Measurements from ENCODE around the gene RUSC1. TPM values are rescaled to one million over a fixed set of nuclear protein-coding genes. Genes with fewer than 3 reads are reported as not detected.

RUSC1 gene
- total and polyA plus RNA-seq, 8 donors = 9.5 to 164 (median 31.3) TPM

GRCh38 chr1:155319536-155319935, 1.2 kb upstream of the RUSC1 start:
- intact Hi-C loops (cut with DNase I; ENCODE audit: low total_unique reads) = no loop called here
- no peak overlapping the region for H3K4me3 ChIP-seq
- no peaks in the 10 kb centered on the region for H3K9me3 ChIP-seq
- H3K27ac ChIP-seq = no peak overlapping the region
- WGBS, 5 donors = 73 to 76% (median 74%) methylated on average over 5 of the region's 5 CpGs
- DNase-seq = no peak
- peaks cover 23 to 37% (median 31%) of the 10 kb centered on the region in 4 donors for H3K4me1 ChIP-seq
- no peaks in the 10 kb centered on the region for H3K27me3 ChIP-seq
- peaks cover 3 to 39% (median 31%) of the 10 kb centered on the region in 4 donors for H3K36me3 ChIP-seq
- no peak for TF ChIP-seq EP300 (IDR thresholded peaks at IDR 0.05)
- TF ChIP-seq CTCF (IDR thresholded peaks at IDR 0.05) = no peak

GRCh38 chr1:155320252-155320651, 442 bp upstream of the RUSC1 start:
- no peaks in the 10 kb centered on the region for H3K9me3 ChIP-seq
- no peak for DNase-seq
- H3K36me3 ChIP-seq = peaks cover 2 to 33% (median 24%) of the 10 kb centered on the region in 4 donors
- no peak for TF ChIP-seq POLR2A (IDR thresholded peaks at IDR 0.05)
- TF ChIP-seq CTCF (IDR thresholded peaks at IDR 0.05) = no peak
- no peak for TF ChIP-seq POLR2AphosphoS5 (IDR thresholded peaks at IDR 0.05)
- no peak for TF ChIP-seq EP300 (IDR thresholded peaks at IDR 0.05)
- intact Hi-C loops (cut with DNase I; ENCODE audit: low total_unique reads) = no loop called here
- H3K27ac ChIP-seq = peak overlapping the region in 4 of 5 donors; percentile 96 to 99 (median 98)
- peaks cover 27 to 43% (median 36%) of the 10 kb centered on the region in 4 donors for H3K4me1 ChIP-seq
- WGBS, 5 donors = 24 to 30% (median 28%) methylated on average over 11 of the region's 11 CpGs
- peak overlapping the region; percentile 55 to 96 (median 78) for H3K4me3 ChIP-seq
- H3K27me3 ChIP-seq = no peaks in the 10 kb centered on the region

- no peaks in the 10 kb centered on the region for H3K27me3 ChIP-seq
- peaks cover 36 to 59% (median 48%) of the 10 kb centered on the region in 4 donors for H3K4me1 ChIP-seq
- peaks cover 0 to 28% (median 23%) of the 10 kb centered on the region in 4 donors for H3K36me3 ChIP-seq
- H3K9me3 ChIP-seq = no peaks in the 10 kb centered on the region
- WGBS, 5 donors = 37 to 55% (median 53%) methylated on average over 23 to 27 of the region's 27 CpGs
- intact Hi-C loops (cut with DNase I; ENCODE audit: low total_unique reads) = no loop called here
- H3K4me3 ChIP-seq = peak overlapping the region; percentile 74 to 96 (median 78)
- DNase-seq = peak in 1 of 2 donors; percentile 50
- TF ChIP-seq POLR2AphosphoS5 (IDR thresholded peaks at IDR 0.05) (no peak), POLR2A (IDR thresholded peaks at IDR 0.05) (no peak), EP300 (IDR thresholded peaks at IDR 0.05) (no peak), CTCF (IDR thresholded peaks at IDR 0.05) (no peak)
- H3K27ac ChIP-seq = peak overlapping the region; percentile 9 to 99 (median 98)
Observed at GRCh38 chr1:155321639-155322503, 1.2 kb downstream of the RUSC1 start.

- TF ChIP-seq CTCF (IDR thresholded peaks at IDR 0.05) (no peak), POLR2AphosphoS5 (IDR thresholded peaks at IDR 0.05) (no peak), POLR2A (IDR thresholded peaks at IDR 0.05) (no peak), EP300 (IDR thresholded peaks at IDR 0.05) (no peak)
- intact Hi-C loops (cut with DNase I; ENCODE audit: low total_unique reads) = no loop called here
- Histone ChIP-seq H3K27me3 (no peaks in the 10 kb centered on the region), H3K36me3 (peaks cover 0 to 35% (median 30%) of the 10 kb centered on the region in 4 donors), H3K4me1 (peaks cover 36 to 66% (median 50%) of the 10 kb centered on the region in 4 donors), H3K27ac (peak overlapping the region; percentile 80 to 99 (median 98)), H3K9me3 (no peaks in the 10 kb centered on the region), H3K4me3 (peak overlapping the region; percentile 74 to 96 (median 78))
- WGBS, 5 donors = 1 to 4% (median 3%) methylated on average over 15 to 28 of the region's 28 CpGs
- peak in 1 of 2 donors; percentile 70 for DNase-seq
Observed at GRCh38 chr1:155322571-155322952, 1.9 kb downstream of the RUSC1 start.
